ENCODE results near the gene SP5. TPM values are rescaled to one million over a fixed set of nuclear protein-coding genes. Genes with fewer than 3 reads are reported as not detected.

The SP5 gene
- total and polyA plus RNA-seq, 2 donors (not counting 3 experiments of a cell fraction or from before 2014, with no cell fraction given) = not detected

GRCh38 chr2:170721678-170722077 lies 6.5 kb downstream of the SP5 start:
- DNase-seq (ENCODE audit: low read depth, low spot score) (no peak), FAIRE-seq (no peak)
- Histone ChIP-seq H4K20me1 (replicated peaks; ENCODE audit: control insufficient read depth, extremely low read depth, insufficient read depth, low read length) (no peaks in the 10 kb centered on the region), H3K9me3 (replicated peaks; ENCODE audit: control insufficient read depth, insufficient read depth, low read length) (no peaks in the 10 kb centered on the region), H2AFZ (ENCODE audit: low read depth, low read length) (no peak overlapping the region), H3K27ac (ENCODE audit: insufficient read depth, low read depth, low read length) (no peak overlapping the region), H3K4me2 (ENCODE audit: insufficient read depth, low read length) (no peak overlapping the region), H3K9ac (replicated peaks; ENCODE audit: extremely low read depth, insufficient read depth, low read length) (no peak overlapping the region), H3K4me3 (replicated peaks in 1 of 3; ENCODE audit: insufficient read depth in 1 of 3, low read depth in 1 of 3, low read length in 3 of 3) (no peak overlapping the region), H3K4me1 (ENCODE audit: control insufficient read depth, extremely low read depth, insufficient read depth, low read length) (peaks cover 3% of the 10 kb centered on the region), H3K27me3 (ENCODE audit: control insufficient read depth in 2 of 2, insufficient read depth in 2 of 2, low read length in 2 of 2) (peaks cover 20 to 56% of the 10 kb centered on the region in 2 experiments), H3K79me2 (ENCODE audit: control insufficient read depth, insufficient read depth, low read length) (no peaks in the 10 kb centered on the region), H3K36me3 (ENCODE audit: control insufficient read depth in 2 of 2, extremely low read depth in 1 of 2, insufficient read depth in 2 of 2, low read length in 2 of 2) (no peaks in the 10 kb centered on the region), H3K9me1 (replicated peaks; ENCODE audit: control insufficient read depth, extremely low read depth, insufficient read depth, low read length) (no peaks in the 10 kb centered on the region)
- dilution Hi-C loops (cut with MboI; ENCODE audit: extremely low pct_ligation_motif_present, low sequenced_read_pairs) (no loop called here), intact Hi-C loops (cut with micrococcal nuclease) (no loop called here)
- TF ChIP-seq JUN (IDR thresholded peaks at IDR 0.05; ENCODE audit: borderline replicate concordance, insufficient read depth, insufficient read length, low read depth) (no peak), POLR2AphosphoS5 (IDR thresholded peaks at IDR 0.05; ENCODE audit: insufficient read depth, low read depth, low read length) (no peak), MYC (IDR thresholded peaks at IDR 0.05; ENCODE audit: low read depth, low read length) (no peak), EZH2 (IDR thresholded peaks at IDR 0.05; ENCODE audit: borderline replicate concordance, low read depth, low read length, severe bottlenecking) (no peak), POLR2A (IDR thresholded peaks at IDR 0.05; ENCODE audit: low read depth, low read length) (no peak), FOS (IDR thresholded peaks at IDR 0.05; ENCODE audit: borderline replicate concordance, insufficient read depth, low read length) (no peak), GATA2 (IDR thresholded peaks at IDR 0.05; ENCODE audit: insufficient read depth, insufficient read length, low read depth, low read length) (no peak), MAX (IDR thresholded peaks at IDR 0.05; ENCODE audit: insufficient read depth, insufficient read length) (no peak), CTCF (IDR thresholded peaks at IDR 0.05; ENCODE audit: extremely low read depth in 1 of 2, insufficient read depth in 1 of 2, low read depth in 1 of 2, low read length in 2 of 2) (no peak)
- no TSS peak for BruUV-seq (replicated peaks)
- POLR2A ChIA-PET = no interaction called here
- CTCF ChIA-PET = interaction anchor here (1.1 kb wide), 1 partner anchor 312 kb away, joined by 3 read pairs; no protein-coding TSS in a partner anchor

Measured in endothelial cell of umbilical vein (primary cell).